GM18511 (cell line): ENCODE results near the gene GRAP.
"Not testable (repeated sequence)": the region's sequence is repeated elsewhere in the genome, so short reads cannot be mapped to it uniquely, and the experiment has no call there.

Experiments used
- ATAC-seq: cut with Tn5 transposase; IDR thresholded peaks from one replicate; pipeline ENCODE4 v1.9.1; 2021; ENCODE audit warnings: mild to moderate bottlenecking, moderate library complexity; ENCODE audit not compliant: unreplicated experiment

Gene GRAP

DNA sequence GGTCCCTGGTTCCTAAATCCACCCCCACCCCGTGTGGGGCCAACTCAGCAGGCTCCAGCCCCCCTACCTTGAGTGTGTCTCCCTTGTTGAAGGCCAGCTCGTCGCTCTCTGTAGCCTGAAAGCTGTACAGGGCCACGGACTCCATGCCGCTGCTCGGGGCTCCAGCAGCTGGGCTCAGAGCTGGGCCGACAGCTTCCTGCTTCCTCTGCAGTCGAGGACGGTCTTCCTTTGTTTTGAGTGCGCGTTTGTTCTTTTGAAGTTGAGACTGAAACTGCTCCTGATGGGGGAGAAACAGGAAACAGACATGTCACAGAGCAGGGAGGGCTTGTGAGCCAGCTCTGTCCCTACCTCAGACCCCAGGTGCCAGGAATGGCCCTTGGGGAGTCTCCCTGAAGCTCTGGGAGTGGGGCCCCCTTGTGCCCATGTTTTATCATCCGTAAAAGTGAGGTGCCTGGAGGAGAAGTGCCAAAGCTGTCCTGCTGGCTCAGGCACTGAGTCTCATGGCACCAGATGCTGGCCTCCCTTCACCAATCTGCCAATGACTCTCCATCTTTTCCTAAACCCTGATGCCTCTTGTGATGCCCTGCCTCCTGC is at the start of gene GRAP:
TSS of gene GRAP (minus strand) at position 176 of the 594 bp plus-strand sequence. CDS start at position 145, 31 bp downstream.
- ATAC-seq = not testable (repeated sequence)

DNA sequence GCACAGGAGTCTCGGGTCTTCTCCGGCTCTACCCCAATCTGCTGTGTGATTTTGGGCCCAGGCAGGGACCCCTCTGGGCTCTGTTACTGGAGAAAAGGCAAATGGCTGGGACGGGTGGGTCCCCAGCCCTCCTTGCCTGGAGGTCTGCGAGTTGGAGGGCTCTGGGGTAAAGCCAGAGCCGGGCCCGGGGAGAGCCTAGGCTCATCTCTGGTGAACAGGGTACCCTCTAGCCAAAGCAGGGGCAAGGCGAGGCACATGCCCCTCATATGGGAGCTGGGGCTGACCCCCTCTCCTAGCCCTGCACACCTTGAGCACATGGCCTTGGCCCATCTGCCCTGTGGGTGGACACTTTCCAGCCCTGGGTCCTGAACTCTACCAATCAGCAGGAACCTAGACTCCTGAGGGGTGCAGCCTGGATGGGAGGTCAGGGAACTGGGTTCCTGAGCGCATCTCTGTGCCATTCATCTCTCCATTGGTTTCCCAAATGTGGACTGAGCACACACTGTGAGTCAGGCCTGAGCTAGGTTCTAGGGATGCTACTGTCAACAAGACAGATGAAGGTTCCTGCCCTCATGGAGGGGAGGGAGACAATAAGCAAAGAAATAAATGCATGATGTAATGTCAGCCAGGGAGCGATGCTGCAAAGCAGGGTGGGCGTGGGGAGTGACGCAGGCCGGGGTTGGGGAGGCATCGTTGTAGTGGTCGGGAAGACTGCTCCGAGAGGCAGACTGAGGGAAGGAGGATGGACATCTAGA is 47.1 kb upstream of the GRAP start:
- not testable (repeated sequence) for ATAC-seq

DNA sequence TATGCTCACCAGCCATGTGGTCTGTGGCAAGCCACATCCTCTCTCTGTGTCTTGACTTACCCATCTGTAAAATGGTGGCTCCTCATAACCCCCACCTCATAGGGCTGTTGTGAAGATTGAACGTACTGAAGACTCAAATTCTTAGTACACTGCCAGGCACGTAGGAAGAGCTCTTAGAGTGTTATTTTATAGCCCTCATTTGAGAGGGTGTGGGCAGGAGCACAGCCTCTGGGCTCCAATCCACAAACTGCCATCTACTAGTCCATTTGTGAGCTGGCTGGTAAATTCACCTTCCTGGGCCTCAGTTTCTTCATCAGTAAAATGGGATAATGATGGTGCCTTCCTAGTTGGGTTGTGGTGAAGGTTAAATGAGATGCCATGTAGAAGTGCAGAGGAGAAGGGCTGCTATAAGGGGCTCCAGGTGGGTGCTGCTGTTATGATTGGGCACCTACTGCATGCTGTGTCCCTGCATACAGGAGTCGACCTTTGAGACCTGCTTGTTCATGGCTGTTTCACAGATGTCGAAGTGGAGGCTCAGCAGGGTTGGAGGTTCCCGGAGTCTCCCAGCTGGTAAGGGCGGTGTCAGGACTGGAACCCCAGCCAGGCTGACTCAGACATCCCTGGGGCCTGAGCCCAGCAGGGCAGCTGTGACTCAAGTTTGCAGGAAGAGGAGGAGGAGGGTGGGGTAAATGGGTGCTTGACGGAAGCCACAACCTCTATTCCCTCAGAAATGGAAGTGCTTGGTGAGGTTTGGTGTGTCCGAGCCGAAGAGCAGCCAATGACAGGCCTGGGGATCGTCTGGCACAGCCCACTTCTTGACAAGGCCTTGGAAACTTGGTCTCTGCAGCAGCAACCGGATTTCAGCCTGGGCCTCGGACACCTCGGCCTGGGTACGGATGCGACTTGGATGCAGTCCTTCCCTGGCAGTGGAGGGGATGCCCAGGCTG is 46.3 kb upstream of the GRAP start:
- ATAC-seq = not testable (repeated sequence)

DNA sequence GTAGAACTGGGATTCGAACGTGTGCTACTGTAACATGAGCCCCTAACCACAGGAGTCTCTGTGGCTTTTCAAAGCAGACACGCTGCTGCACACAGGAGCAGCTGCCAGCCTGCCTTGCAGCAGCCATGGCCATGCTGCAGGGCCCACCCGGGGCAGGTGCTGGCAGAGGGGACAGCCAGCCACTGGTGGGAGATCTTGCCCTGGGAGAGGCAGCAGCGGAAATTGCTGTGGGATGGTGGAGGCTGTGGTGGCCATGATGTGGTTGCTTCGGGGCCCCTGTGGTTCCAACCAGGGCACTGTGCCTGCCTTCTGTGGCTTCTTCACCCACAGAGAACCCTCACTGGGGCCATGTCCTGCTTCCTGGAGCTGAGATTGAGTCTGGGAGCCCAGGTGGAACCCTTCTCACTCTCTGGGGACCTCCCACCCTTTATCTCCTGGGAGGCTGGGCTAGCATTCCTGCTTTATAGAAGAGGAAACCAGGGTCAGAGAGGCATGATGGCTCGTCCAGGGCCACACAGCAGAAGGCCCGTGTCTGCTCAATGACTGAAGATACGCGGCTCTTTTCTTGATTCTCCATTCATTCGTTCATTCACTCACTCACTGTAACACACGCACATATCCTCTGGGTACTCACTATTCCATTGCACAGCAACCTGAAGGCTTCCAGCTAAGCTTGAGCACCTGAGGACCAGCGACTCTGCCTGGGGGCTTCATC is 43.5 kb upstream of the GRAP start:
- ATAC-seq = peak; percentile 68

DNA sequence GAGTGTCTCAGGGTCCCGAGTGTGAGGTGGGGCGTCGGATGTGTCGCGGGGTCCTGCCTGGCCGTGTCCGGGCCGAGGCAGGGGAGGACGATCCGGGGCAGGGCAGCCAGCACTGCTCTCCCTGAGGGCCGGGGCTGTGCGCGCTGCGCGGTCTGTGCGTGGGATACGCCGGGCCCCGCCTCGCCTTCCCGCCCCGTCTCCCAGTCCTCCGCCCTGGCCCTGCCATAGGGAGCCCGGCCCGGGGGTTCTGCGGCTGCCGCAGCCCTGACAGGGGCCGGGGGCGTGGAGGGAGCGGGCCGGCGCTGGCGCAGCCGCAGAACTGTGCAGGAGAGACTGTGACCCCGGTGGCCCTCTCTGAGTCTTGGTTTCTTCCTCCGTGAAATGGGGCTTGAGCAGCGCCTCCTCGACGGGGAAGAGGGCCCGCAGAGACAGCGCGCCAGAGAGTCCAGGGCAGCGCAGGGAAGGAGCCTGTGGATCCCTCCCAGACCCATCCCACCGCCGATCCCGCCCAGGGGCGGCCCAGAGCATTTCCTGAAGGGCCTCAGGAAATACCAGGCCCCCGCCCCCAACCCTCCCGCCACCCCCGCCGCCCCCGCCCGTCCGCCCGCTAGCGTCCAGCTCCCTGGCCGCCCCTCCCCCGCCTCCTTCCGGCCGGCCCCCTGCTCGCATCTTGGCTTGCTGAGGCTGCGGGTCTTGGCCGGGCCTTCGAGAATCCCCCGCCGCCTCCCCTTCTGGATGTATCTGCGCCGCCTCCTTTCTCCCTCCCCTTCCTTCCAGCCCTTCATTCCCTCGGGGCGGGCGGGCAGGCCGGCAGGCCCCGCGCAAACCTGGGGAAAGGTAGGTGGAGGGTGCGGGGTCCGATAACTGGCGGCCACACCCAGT is 42.3 kb upstream of the GRAP start:
- not testable (repeated sequence) for ATAC-seq

DNA sequence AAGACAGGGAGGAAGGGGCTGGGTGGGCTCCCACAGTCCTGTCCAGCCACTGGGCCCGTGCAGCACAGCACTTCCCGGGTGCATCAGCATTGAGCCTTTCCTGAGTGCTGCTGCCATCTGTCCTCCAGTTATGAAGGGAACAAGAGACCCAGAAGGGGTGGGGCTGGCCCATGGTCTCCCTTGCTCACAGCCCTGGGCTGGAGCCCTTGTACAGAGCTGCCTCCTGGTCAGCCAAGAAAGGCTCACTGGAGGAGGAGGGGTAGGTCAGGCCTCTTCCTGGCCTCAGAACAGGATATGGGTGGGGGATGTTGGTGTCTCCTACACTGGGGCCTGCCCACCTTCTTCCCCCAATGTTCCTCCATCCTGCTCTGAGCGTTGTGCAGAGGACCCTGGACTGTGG is 30.6 kb upstream of the GRAP start:
- ATAC-seq = not testable (repeated sequence)

DNA sequence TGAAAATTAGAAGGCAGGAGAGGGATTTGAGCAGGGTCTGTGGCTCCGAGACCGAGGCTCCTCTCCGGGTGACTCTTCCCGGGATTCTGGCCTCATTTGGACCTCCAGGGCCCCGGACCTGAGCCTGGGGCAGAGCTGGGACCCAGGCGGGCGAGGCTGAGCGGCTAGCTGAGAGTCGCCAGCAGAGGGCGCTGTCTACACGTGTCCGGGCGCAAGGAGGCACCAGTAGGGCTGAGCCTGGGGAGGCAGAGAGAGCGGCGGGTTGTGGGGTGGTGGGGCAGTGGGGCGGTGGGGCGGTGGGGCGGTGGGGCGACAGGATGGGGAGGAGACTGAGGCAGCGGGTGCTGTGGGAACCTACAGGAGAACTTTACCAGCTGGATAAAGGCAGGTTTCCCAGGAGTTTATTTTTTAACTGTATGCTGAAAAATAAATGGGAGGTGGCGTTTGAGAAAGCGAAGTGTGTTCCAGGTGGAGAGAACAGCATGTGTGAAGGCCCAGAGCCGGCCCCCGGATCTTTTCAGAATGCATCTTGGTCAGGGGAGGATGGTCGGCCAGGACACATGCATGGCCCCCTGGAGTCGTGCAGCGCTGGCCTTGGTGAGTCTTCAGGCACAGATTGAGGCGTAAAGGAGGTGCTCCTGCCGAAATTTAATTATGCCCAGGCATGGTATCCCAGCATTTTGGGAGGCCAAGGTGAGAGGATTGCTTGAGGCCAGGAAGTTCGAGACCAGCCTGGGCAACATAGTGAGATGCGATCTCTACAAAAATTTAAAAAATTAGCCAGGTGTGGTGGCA is 29.8 kb upstream of the GRAP start:
- ATAC-seq = peak; percentile 63

DNA sequence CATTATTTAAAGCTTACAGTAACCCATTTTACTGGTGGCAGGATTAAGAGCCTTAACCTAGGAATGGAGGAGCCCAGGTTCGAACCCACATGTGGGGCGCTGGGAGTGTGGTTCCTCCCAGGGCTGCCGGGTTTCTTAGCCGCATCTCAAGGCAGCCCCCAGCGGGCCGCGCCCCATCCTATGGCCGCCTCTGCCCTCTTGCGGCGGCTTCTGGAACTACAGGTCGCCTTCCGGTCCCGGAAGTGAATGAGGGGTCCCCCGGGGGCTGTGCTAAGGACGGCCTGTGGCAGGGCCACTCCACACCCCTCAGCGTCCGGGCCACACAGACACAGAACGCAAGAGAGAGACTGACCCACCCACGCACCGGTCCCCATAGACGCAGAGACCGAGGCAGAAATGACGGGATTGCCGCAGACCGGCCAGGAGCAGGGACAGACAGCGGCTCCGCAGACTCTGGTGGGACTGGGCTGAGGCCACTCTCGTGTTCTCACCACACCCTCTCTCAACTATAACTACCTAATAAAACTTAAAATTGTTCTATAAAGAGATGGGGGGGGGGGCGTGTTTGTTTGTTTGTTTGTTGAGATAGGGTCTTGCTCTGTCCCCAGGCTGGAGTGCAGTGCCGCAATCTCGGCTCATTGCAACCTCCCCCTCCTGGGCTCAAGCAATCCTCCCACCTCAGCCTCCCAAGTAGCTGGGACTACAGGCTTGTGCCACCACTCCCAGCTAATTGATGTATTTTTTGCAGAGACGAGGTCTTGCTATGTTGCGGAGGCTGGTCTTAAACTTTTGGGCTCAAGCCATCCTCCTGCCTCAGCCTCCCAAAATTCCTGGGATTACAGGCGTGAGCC is 23.8 kb upstream of the GRAP start:
- peak; percentile 85 for ATAC-seq

DNA sequence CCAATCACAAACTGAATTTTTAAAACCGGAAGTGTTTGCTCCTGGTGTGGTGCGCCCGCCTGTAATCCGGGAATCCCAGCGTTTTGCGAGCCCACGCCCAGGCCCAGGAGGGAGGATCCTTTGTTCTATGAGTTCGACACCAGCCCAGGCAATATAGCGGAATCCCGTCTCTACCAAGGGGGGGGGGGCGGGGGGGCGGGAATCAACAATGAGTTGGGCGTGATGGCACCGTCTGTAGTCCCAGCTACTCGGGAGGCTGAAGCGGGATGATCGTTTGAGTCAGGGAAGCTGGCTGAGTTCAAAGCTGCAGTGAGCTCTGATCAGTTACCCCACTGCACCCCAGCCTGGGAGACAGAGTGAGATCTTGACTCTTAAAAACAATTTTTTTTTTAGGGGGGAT is 17.6 kb upstream of the GRAP start:
- ATAC-seq = not testable (repeated sequence)

DNA sequence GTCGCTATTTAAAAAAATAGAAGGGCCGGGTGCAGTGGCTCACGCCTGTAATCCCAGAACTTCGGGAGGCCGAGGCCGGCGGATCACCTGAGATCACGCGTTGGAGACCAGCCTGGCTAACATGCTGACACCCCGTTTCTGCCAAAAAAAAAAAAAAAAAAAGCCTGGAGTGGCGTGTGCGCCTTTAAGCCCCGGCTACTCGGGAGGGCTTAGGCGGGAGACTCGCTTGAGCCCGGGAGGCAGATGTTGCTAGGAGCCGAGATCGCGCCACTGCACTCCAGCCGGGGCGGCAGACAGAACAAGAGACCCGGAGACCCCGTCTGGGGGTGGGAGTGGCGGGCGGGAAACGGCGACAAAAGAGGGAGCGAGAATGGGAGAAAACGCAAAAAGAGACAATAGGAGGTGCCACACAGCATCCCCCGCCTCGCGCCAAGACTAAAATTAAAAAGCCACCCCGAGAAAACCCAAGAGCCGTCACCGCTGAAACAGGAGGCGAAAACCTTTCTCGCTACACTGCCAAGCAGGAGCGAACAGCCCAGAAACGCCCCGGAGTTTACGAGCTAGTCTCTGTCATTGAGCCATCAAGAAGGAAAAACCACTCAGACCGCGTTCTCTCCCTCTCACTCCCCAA is 16.7 kb upstream of the GRAP start:
- ATAC-seq = peak; percentile 15

DNA sequence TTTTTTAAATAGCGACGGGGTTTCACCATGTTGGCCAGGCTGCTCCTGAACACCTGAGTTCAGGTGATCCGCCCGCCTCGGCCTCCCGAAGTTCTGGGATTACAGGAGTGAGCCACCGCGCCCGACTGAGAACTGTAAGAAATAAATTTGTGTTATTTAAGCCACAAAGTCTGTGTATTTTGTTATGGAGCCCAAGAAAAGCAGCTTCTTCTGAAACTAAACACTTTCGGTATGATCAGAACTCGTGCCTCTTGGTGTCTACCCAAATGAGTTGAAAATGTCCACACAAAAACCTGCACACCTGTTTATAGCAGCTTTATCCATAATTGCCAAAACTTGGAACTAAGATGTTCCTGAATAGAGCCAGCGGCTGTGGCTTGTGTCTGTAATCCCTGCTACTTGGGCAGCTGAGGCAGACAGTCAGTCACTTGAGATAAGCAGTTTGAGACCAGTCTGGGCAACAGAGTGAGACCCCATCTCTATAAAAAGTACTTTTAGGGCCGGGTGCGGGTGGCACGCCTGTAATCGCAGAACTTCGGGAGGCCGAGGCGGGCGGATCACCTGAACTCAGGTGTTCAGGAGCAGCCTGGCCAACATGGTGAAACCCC is 16.1 kb upstream of the GRAP start:
- peak; percentile 71 for ATAC-seq

DNA sequence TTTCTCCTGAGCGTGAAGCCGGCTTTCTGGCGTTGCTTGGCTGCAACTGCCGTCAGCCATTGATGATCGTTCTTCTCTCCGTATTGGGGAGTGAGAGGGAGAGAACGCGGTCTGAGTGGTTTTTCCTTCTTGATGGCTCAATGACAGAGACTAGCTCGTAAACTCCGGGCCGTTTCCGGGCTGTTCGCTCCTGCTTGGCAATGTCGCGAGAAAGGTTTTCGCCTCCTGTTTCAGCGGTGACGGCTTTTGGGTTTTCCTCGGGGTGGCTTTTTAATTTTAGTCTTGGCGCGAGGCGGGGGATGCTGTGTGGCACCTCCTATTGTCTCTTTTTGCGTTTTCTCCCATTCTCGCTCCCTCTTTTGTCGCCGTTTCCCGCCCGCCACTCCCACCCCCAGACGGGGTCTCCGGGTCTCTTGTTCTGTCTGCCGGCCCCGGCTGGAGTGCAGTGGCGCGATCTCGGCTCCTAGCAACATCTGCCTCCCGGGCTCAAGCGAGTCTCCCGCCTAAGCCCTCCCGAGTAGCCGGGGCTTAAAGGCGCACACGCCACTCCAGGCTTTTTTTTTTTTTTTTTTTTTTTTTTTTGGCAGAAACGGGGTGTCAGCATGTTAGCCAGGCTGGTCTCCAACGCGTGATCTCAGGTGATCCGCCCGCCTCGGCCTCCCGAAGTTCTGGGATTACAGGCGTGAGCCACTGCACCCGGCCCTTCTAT is 15.4 kb upstream of the GRAP start:
- ATAC-seq = peak; percentile 63

DNA sequence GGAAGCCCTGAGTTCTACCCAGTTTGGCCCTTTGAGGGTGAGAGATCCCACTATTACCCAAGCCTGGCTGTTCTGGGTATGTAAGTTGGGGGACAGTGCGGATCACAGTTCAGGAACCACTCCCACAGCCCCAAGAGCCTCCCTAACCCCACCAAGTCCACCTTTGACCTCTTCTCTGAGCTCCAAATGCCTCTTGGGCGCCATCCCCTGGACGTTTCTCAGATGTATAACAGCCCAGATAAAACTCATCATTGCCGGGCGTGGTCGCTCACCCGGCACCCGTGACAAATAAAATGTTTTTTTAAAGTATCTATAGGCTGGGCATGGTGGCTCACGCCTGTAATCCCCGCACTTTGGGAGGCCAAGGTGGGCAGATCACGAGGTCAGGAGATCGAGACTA is 8.7 kb upstream of the GRAP start:
- not testable (repeated sequence) for ATAC-seq

DNA sequence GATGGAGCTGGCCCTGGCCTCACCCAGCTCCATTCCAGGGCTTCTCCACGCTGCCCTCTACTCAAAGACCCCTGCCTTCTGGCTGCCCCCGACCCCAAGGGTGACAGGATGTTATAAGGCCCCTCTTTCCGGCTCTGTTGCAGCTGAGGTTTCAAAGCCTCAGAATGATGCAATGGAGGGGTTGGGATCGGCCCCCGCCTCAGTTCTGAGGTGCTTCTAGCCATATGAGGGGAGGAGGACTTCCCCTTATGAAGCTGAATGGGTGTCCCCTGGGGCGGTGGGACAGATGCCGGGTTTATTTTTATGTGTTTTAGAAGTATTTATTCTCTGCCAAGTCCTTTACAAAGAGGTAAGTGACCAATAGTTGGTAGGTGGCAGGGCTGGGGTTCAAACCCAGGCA is 2.1 kb upstream of the GRAP start:
- not testable (repeated sequence) for ATAC-seq

DNA sequence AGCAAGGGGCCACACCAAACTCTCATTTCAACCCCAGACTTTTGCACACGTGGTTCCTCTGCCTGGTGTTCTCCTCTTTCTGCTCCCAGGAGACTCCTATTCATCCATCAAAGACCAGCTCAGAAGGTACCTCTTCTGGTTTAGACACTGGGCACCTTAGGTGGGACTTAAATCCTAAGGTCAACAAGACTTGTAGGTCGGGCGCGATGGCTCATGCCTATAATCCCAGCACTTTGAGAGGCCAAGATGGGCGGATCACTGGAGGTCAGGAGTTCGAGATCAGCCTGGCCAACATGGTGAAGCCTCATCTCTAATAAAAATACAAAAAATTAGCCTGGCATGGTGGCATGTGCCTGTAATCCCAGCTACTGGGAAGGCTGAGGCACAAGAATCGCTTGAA is 753 bp upstream of the GRAP start:
- not testable (repeated sequence) for ATAC-seq

DNA sequence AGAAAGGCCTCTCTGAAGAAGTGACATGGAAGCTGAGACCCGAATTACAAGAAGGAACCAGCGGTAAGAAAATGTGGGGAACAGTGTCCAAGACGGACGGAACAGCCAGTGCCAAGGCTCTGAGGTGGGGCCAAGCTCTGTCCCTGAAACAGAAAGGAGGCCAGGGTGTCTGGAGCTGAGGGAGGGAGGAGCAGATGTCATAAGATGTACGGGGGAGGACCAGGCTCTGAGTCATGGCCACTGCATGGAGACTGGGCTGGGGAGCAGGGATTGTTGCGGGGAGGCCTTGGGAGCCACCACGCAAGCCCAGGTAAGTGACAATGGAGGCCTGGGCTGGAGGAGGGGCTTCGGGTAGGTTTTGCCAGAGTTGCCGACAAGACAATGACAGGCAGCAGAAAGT is 2.1 kb downstream of the GRAP start:
- ATAC-seq = not testable (repeated sequence)

DNA sequence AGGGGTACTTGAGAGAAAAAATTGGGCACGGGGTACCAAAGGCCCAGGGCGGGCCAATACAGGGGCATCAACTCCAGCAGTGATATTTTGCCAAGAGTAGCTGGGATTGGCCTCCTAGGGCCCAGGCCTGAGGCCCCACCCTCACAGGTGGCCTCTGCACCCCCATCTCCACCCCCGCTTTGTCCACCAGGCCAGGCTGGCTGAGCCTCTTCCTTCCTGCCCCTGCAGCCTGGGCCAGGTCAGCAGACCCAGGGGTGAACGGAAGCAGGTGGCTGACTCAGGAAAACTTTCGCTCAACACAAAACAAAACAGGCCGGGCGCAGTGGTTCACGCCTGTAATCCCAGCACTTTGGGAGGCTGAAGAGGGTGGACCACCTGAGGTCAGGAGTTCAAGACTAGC is 3.7 kb downstream of the GRAP start:
- ATAC-seq = peak; percentile 34
